ENCODE results near the gene TARDBP.
A peak's percentile ranks its signal among the peaks of the same experiment; 100 is the strongest.
"Not testable (repeated sequence)": the region's sequence is repeated elsewhere in the genome, so short reads cannot be mapped to it uniquely, and the experiment has no call there.

TARDBP gene

GRCh38 chr1:11044086-11044848 is 31.8 kb downstream of the TARDBP start:
- no peak for DNase-seq

GRCh38 chr1:11044849-11045427 is 32.5 kb downstream of the TARDBP start:
- DNase-seq, result no peak

DNA sequence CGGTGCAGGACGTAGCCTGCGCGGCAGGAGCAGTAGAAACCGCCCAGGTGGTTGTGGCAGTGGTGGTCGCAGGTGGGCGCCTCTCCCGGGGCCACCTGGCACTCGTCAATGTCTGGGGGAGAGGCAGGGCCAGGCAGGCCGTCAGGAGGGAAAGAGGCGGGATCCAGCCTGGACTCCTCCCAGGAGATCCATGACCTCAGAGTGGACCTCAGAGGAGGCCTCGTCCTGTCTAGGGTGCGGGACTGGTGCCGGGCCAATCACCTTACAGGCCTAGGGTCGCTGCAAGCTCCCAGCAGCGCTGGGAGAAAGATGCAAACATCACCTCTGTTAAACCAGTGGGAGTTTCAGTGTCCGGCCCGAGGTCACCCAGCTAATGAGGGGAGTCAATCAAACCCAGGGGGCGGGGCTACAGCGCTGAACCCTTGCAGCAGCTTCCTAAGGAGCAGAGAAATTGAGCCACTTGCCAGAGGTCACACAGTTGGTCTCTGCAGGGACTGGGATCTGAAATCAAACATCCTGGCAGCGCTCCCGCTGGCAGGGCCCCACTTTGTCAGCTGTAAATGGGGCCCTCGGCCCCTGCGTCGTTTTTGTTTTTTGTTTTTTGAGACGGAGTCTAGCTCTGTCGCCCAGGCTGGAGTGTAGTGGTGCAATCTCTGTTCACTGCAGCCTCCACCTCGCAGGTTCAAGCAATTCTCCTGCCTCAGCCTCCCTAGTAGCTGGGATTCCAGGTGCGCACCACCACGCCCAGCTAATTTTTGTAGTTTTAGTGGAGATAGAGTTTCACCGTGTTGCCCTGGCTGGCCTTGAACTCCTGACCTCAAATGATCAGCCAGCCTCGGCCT is 33.2 kb downstream of the TARDBP start:
- no peak for DNase-seq

DNA sequence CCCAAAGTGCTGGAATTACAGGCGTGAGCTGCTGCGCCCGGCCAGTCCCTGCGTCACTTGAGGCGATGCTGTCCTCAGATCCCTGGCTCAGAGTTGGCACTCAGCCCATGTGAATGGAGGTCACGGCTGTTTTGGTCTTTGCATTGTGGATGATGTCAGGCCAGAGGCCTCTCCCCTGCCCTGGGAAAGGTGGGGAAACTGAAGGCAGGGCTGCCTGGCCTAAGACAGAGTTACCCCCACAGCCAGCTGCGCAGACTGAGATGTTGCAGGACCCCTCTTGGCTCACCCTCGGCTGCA is 33.8 kb downstream of the TARDBP start:
- no peak for DNase-seq

GRCh38 chr1:11046625-11047365 is 34.3 kb downstream of the TARDBP start, which contains the start of gene MASP2:
MASP2 (minus strand) TSS chr1:11047239; CDS start chr1:11047207, 32 bp downstream.
- DNase-seq, result no peak

DNA sequence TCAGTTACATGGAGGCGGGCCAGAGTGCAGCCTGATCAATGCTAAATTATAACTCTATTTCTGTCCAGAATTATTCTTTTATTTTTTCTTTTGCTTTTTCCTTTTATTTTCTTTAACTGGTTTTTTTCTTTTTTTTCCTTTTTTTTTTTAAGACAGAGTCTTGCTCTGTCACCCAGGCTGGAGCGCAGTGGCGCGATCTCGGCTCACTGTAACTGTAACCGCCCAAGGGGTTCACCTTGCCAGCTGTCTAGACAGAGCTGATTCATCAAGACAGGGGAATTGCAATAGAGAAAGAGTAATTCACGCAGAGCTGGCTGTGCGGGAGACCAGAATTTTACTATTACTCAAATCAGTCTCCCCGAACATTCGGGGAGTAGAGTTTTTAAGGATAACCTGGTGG is 38.7 kb downstream of the TARDBP start:
- not testable (repeated sequence) for DNase-seq

DNA sequence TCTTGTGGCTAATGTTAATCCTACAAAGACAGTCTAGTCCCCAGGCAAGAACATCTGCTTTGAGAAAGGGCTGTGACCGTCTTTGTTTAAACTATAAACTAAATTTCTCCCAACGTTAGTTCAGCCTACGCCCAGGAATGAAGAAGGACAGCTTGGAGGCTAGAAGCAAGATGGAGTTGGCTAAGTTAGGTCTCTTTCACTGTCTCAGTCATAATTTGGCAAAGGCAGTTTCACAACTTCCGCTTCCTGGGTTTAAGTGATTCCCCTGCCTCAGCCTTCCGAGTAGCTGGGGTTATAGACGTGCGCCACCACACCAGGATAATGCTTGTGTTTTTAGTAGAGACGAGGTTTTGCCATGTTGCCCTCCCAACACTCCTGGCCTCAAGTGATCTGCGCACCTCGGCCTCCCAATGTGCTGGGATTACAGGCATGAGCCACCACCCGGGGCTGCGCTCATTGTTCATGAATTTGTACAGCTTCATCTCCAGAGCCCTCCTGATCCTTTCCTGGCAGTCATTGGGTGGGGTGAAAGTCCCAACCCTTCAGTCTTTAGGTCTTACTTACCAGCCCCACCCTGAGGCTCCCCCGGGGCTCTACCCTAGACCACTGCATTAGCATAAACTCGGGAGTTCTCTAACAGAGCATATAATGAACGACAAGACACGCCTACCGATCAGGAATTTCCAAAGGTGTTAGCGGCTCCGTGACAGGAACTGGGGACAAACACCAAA is 39.5 kb downstream of the TARDBP start:
- DNase-seq, result no peak

- DNase-seq, result no peak
Observed at GRCh38 chr1:11052839-11053757, 40.6 kb downstream of the TARDBP start.

GRCh38 chr1:11053758-11054137 is 41.3 kb downstream of the TARDBP start:
- no peak for DNase-seq

DNA sequence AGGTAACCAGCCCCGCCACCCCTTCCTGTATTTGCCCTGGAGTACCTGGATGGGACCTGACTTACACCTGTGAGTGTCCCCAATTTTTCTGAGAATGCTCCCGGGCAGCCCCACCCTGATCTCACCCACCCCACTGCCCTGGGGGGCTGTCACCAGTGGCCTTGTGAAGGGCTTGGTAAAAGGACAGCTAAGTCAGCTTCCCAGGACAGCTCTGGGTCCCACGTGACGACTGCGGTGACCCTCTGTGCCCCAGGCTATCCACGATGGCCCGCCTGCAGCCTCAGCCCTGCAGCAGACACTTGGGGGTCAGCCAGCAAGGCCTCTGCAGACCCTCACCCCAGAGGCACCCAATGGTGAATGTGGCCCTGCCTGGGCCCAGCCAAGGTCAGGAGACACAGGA is 41.7 kb downstream of the TARDBP start:
- DNase-seq, result no peak

GRCh38 chr1:11054666-11055065 is 42.2 kb downstream of the TARDBP start:
- no peak for DNase-seq

DNA sequence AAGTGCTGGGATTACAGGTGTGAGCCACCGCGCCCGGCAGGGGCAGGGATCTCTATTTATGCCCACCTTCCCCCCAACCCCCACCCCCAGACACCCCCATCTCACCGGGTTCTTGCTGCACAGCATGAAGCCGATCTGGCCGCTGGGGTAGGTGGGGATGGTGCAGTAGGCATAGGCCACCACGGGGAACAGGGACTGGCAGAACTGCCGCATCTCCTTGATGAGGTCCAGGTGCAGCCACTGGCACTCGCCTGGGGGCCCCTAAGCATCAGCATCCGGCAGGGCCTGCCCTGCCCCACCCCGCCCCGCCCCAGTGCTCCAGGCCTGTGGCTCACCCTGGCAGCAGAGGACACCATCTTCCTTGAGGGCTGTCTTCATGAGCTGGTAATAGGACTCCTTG is 43.2 kb downstream of the TARDBP start:
- DNase-seq, result no peak

DNA sequence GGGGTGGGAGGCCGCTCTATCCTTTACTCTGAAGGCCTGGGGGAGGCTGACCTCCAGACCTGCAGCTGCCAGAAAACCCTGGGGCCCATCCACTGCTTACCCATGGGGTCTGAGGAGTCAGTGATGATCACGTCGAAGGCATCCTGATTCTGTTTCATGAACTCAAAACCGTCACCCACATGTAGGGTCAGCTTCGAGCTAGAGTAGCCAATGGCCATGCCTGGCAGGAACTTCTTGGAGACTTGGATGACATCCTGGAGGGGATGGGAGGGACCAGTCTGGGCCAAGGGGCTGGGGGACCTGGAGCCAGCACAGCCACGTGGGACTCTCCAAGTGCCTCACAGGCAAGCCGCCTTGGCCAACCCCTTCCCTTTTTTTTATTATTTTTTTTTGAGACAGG is 44.0 kb downstream of the TARDBP start:
- DNase-seq, result no peak

GRCh38 chr1:11057477-11057876 is 45.0 kb downstream of the TARDBP start:
- DNase-seq, result no peak

- no peak for DNase-seq
Observed at GRCh38 chr1:11058026-11058425, 45.6 kb downstream of the TARDBP start.

- DNase-seq, result no peak
Observed at GRCh38 chr1:11058595-11059154, 46.2 kb downstream of the TARDBP start.

DNA sequence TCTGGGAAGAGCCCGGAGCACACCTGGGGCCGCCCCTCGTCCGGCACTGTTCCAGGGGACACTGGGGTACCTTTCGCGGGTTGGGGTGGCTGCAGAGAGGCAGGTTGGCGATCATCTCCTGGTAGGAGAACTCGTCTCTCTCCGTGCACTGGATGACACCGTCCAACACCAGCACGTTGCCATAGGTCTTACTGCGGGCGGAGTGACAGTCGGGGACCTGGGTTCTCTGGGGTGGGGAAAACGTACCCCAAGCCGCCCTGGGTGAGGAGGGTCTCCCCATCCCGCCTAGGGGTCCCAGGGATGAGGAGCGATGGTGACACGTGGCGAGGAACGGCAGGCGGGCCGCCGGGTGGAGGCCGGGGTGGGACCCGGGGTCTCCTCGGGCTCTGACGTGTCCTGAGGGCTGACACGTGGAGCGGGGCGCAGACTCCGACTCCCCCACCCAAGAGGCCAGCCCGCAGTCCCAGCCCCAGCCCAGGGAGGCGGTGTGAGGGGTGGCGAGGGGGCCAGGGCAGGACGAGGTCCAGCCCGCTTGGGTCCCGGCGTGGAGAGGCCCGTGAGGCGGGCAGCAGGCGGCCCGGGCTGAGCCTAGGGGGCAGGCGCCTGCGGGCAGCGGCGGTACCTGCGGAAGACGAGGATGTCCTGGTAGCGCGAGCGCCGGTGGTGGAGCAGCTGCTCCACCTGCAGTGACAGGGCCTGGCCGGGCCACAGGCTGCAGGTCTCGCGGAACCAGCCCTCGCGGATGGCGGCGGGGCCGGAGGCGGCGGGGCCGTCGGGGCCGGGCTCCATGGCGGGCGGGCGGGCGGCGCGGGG is 46.9 kb downstream of the TARDBP start:
- no peak for DNase-seq

DNA sequence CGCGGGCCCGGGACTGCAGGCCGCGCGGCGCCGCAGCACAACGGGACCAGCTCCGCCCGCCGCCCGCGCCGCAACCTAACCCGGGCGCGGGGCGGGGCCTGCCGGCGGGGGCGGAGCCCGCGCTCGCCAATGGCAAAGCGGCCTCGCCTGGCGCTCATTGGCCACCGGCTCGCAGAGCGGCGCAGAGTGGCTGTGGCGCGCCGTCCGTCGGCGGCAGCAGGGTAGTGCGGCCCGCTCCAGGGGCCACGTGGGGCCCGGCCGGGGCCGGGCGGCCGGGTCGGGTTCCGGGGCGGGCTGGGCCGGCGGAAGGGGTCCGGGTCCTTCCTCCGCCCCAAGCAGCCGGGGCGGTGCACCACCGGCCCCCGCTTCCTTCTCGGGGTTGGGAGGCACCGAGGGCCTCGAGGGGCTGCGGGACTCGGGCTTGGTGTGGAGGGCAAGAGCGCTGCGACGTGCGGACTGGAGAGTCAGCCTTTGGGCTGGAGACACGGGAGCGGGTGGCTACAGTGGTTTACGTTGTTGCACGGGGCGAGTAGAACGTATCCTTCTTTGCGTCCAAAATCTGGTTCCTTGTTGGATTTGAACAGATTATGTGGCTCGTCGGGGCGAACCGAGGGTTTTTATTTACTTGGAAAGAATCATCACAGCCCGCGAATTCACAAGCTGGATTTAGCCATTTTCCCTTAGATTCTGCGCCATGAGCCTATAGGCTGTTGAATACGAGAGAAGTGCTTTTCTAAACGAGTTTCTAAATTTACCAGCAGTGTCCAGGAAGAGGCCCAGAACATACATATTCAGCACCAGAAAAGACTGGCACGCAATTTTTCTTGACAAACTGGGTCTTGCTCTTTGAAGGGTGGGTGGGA is 47.7 kb downstream of the TARDBP start, which contains the start of gene SRM:
SRM (minus strand) TSS at position 51 of the 863 bp plus-strand sequence. CDS start 75 bp downstream, outside the sequence.
- DNase-seq, result peak; percentile 94

Measured in CD4-positive, alpha-beta T cell treated with Interleukin-17A for 4 hours (primary cell).